HCT116 (cell line): ENCODE measurements around the gene ZNF860. TPM values are rescaled to one million over a fixed set of nuclear protein-coding genes. Genes with fewer than 3 reads are reported as not detected.
A peak's percentile ranks its signal among the peaks of the same experiment; 100 is the strongest.

Experiments
- ATAC-seq: fragments of 200-7000 bp; cut with Tn5 transposase; 2 replicates; pipeline ENCODE4 v1.9.1; 2020; ENCODE audit warnings: mild to moderate bottlenecking, moderate library complexity
- BruUV-seq: library from RNA; stranded (reverse); fragments of 400-500 nt; replicated peaks from 2 replicates; lab custom pipeline; 2021; lab: Mats Ljungman, UMichigan
- CTCF ChIA-PET: fragments of 300-600 bp; sonication (Branson Sonifier 250); formaldehyde crosslinking; loops from one replicate; lab custom pipeline; 2021; ENCODE audit warnings: antibody characterized with exemption; lab: Charles Lee
- POLR2A ChIA-PET: fragments of 300-600, 350-600 bp; sonication (Branson Sonifier 250); formaldehyde crosslinking; loops from one replicate; lab custom pipeline; 2021; ENCODE audit warnings: antibody characterized with exemption; lab: Charles Lee
- RAD21 ChIA-PET, 2 experiments: fragments of 300-600 bp; sonication (Branson Sonifier 250); formaldehyde crosslinking; loops; one replicate each; lab custom pipeline; 2023; ENCODE audit warnings: low total read pairs in 2 of 2; ENCODE audit not compliant: uncharacterized antibody in 2 of 2, unreplicated experiment in 2 of 2, low non-redundant PET in 1 of 2; lab: Charles Lee
- DNase-seq: peaks from one replicate; pipeline ENCODE4 v3.0.0-alpha.2; 2010; ENCODE audit warnings: low read depth, low spot score
- H2AFZ ChIP-seq: fragments of 200-600 bp; shearing (Covaris generic), sonication (generic); 2 replicates; pipeline ENCODE4 v1.6.1; 2017; ENCODE audit warnings: low read depth, mixed run types, mixed read lengths, antibody characterized with exemption, low read length; ENCODE audit not compliant: poor library complexity, severe bottlenecking
- H3K27ac ChIP-seq: 2 replicates; pipeline ENCODE4 v1.5.1; 2012; ENCODE audit warnings: low read depth, low read length
- H3K27me3 ChIP-seq: fragments of 200-600 bp; sonication (generic); 2 replicates; pipeline ENCODE4 v1.6.1; 2016; ENCODE audit warnings: mixed run types, low read length, mixed read lengths; ENCODE audit not compliant: insufficient read depth
- H3K36me3 ChIP-seq, 2 experiments: fragments of 200-500 bp in 1 of 2; fragments of 200-600 bp in 1 of 2; sonication (Bioruptor generic) in 1 of 2; sonication (generic) in 1 of 2; 2 replicates each; pipeline versions ENCODE4 v1.5.1 to v1.6.1; 2014 to 2016; ENCODE audit warnings: low read length in 2 of 2, inconsistent platforms in 1 of 2, mixed read lengths in 1 of 2, mixed run types in 1 of 2; ENCODE audit not compliant: insufficient read depth in 2 of 2, control insufficient read depth in 1 of 2
- H3K4me1 ChIP-seq, 2 experiments: fragments of 200-600 bp in 1 of 2; sonication (generic) in 1 of 2; 2 replicates each; pipeline versions ENCODE4 v1.5.1 to v1.6.1; 2012 to 2017; ENCODE audit warnings: low read length in 2 of 2, inconsistent platforms in 1 of 2, mild to moderate bottlenecking in 1 of 2, mixed read lengths in 1 of 2, mixed run types in 1 of 2, moderate library complexity in 1 of 2; ENCODE audit not compliant: insufficient read depth in 2 of 2, control insufficient read depth in 1 of 2
- H3K4me2 ChIP-seq: fragments of 200-600 bp; sonication (generic); 2 replicates; pipeline ENCODE4 v1.6.1; 2017; ENCODE audit warnings: mixed run types, low read length, mixed read lengths
- H3K4me3 ChIP-seq, 2 experiments: fragments of 200-600 bp in 1 of 2; sonication (generic) in 1 of 2; replicated peaks in 1 of 2; 2 replicates each; pipeline ENCODE4 v1.5.1; 2011 to 2016; ENCODE audit warnings: low read length in 2 of 2, control low read depth in 1 of 2, low read depth in 1 of 2, mild to moderate bottlenecking in 1 of 2, mixed read lengths in 1 of 2, mixed run types in 1 of 2
- H3K79me2 ChIP-seq: fragments of 200-600 bp; sonication (generic); 2 replicates; pipeline ENCODE4 v1.6.1; 2017; ENCODE audit warnings: mild to moderate bottlenecking, mixed run types, low read length, moderate library complexity, mixed read lengths; ENCODE audit not compliant: insufficient read depth
- H3K9ac ChIP-seq: fragments of 200-600 bp; sonication (generic); 2 replicates; pipeline ENCODE4 v1.6.1; 2016; ENCODE audit warnings: low read length, mixed read lengths
- H3K9me2 ChIP-seq: fragments of 200-600 bp; sonication (generic), shearing (Covaris generic); 2 replicates; pipeline ENCODE4 v1.6.1; 2017; ENCODE audit warnings: mixed run types, mild to moderate bottlenecking, moderate library complexity; ENCODE audit not compliant: insufficient read depth
- H3K9me3 ChIP-seq, 2 experiments: fragments of 200-500 bp in 1 of 2; fragments of 200-600 bp in 1 of 2; sonication (Bioruptor generic) in 1 of 2; sonication (generic) in 1 of 2; 2 replicates each; pipeline ENCODE4 v1.6.1; 2014 to 2017; ENCODE audit warnings: low read length in 2 of 2, mixed read lengths in 2 of 2, inconsistent platforms in 1 of 2, low read depth in 1 of 2, mild to moderate bottlenecking in 1 of 2, mixed run types in 1 of 2, moderate library complexity in 1 of 2; ENCODE audit not compliant: control insufficient read depth in 1 of 2, insufficient read depth in 1 of 2
- H4K20me1 ChIP-seq: fragments of 200-600 bp; sonication (generic), shearing (Covaris generic); 2 replicates; pipeline ENCODE4 v1.6.1; 2017; ENCODE audit warnings: mixed run types, mild to moderate bottlenecking, moderate library complexity; ENCODE audit not compliant: insufficient read depth
- CEBPB ChIP-seq: IDR thresholded peaks from 2 replicates; pipeline ENCODE4 v1.6.1; 2012; ENCODE audit warnings: low read depth
- EGR1 ChIP-seq: IDR thresholded peaks from 2 replicates; pipeline ENCODE4 v1.6.1; 2012; ENCODE audit warnings: low read depth
- ELF1 ChIP-seq: IDR thresholded peaks from 2 replicates; pipeline ENCODE4 v1.6.1; 2012; ENCODE audit warnings: low read depth, borderline replicate concordance
- EZH2phosphoT487 ChIP-seq: fragments of 200-600 bp; IDR thresholded peaks from 2 replicates; pipeline ENCODE4 v1.6.1; 2018; ENCODE audit warnings: antibody characterized with exemption, borderline replicate concordance
- FOSL1 ChIP-seq: IDR thresholded peaks from 2 replicates; pipeline ENCODE4 v1.6.1; 2012; ENCODE audit warnings: low read depth
- JUND ChIP-seq: IDR thresholded peaks from 2 replicates; pipeline ENCODE4 v1.6.1; 2012
- MAX ChIP-seq: IDR thresholded peaks from 2 replicates; pipeline ENCODE4 v1.6.1; 2012
- POLR2A ChIP-seq: IDR thresholded peaks from 2 replicates; pipeline ENCODE4 v1.7.0; 2011; ENCODE audit warnings: borderline replicate concordance; ENCODE audit not compliant: insufficient read depth, insufficient read length; ENCODE audit errors: extremely low read depth
- POLR2AphosphoS5 ChIP-seq: IDR thresholded peaks from 2 replicates; pipeline ENCODE4 v1.6.1; 2011; ENCODE audit warnings: mild to moderate bottlenecking, low read depth, low read length, moderate library complexity
- REST ChIP-seq: IDR thresholded peaks from 2 replicates; pipeline ENCODE4 v1.6.1; 2012; ENCODE audit warnings: low read depth
- SIN3A ChIP-seq: IDR thresholded peaks from 2 replicates; pipeline ENCODE4 v1.6.1; 2012; ENCODE audit warnings: low read depth
- SP1 ChIP-seq: IDR thresholded peaks from 2 replicates; pipeline ENCODE4 v1.6.1; 2012; ENCODE audit warnings: low read depth
- YY1 ChIP-seq: IDR thresholded peaks from 2 replicates; pipeline ENCODE4 v1.6.1; 2011; ENCODE audit warnings: low read length, low read depth, moderate library complexity, mild to moderate bottlenecking; ENCODE audit not compliant: insufficient replicate concordance; ENCODE audit errors: extremely low read depth
- ZBTB33 ChIP-seq: IDR thresholded peaks from 2 replicates; pipeline ENCODE4 v1.6.1; 2011; ENCODE audit warnings: mild to moderate bottlenecking, low read length, moderate library complexity; ENCODE audit not compliant: insufficient replicate concordance; ENCODE audit errors: extremely low read depth
- ZFX ChIP-seq: fragments of 450-650 bp; IDR thresholded peaks from 2 replicates; pipeline ENCODE4 v1.6.1; 2017
- ZNF274 ChIP-seq: fragments of 200-500 bp; sonication (Bioruptor generic); IDR thresholded peaks from 2 replicates; pipeline ENCODE4 v1.6.1; 2014; ENCODE audit warnings: mild to moderate bottlenecking, low read depth, low read length, inconsistent platforms
- intact Hi-C: fragments of 100-400 bp; cut with micrococcal nuclease; formaldehyde crosslinking; loops from 2 replicates; pipeline ENCODE4 v1.10.0; 2022
- total RNA-seq: library from RNA; stranded (reverse); gene quantifications from one replicate; pipeline ENCODE4 v1.2.1, GENCODE V29; 2021; ENCODE audit not compliant: unreplicated experiment
- TF ChIP-seq, protein P1 (sequence below): IDR thresholded peaks from 2 replicates; pipeline ENCODE4 v1.6.1; 2012

Gene ZNF860
- total RNA-seq, 1 experiment from 2014 or later: 2.9 TPM

- TF ChIP-seq ZBTB33 (no peak), EZH2phosphoT487 (no peak), MAX (peak; percentile 76), ZFX (peak; percentile 13; the same call in 1 of the 2 replicates), POLR2AphosphoS5 (peak; percentile 47), YY1 (peak; percentile 3)
These were observed at the start of gene ZNF860, which contains the start of gene OSBPL10 (continued) for GRCh38 chr3:31981206-31982181.

DNA sequence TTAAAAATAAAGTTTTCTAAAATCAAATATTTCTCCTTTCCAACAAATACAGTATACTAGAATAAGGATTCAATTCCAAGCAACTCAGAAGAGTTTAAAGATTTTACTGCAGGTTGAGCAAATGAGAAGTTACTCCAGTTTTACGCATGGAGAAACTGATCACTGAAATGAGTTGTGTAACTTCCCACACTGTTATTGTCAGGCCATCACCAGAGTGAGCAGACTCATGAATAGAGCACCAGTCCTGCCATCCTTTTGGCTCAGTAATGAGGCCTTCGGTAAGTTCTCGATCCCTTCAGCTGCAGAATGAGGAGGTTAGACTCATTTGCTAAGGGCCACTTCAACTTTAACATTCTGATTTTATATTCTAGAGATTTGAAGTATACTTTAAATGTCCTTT is 48.6 kb upstream of the ZNF860 start:
- RAD21 ChIA-PET: no interaction called here
- Histone ChIP-seq H2AFZ (no peak overlapping the region), H3K9ac (no peak overlapping the region), H3K9me3 (no peaks in the 10 kb centered on the region), H3K79me2 (peaks cover 7% of the 10 kb centered on the region; the same call in 1 of the 2 replicates), H4K20me1 (0 out of 2 replicates have a peak, but pooled peaks cover 3% of the 10 kb centered on the region), H3K36me3 (no peaks in the 10 kb centered on the region), H3K4me1 (peaks cover 4 to 8% of the 10 kb centered on the region in 2 experiments; a peak in 3 of 4 replicates), H3K4me3 (no peak overlapping the region), H3K27ac (no peak overlapping the region), H3K27me3 (no peaks in the 10 kb centered on the region), H3K9me2 (no peaks in the 10 kb centered on the region), H3K4me2 (no peak overlapping the region)
- POLR2A ChIA-PET: no interaction called here
- CTCF ChIA-PET: no interaction called here
- no peak for DNase-seq
- no TSS peak for BruUV-seq
- intact Hi-C loops: no loop called here
- ATAC-seq: no peak
- TF ChIP-seq MAX: no peak
- TF ChIP-seq POLR2AphosphoS5: no peak
- TF ChIP-seq POLR2A: no peak
- no peak for TF ChIP-seq CEBPB
- TF ChIP-seq REST: no peak
- TF ChIP-seq ZFX: no peak
- no peak for TF ChIP-seq JUND
- TF ChIP-seq ELF1: no peak
- TF ChIP-seq, protein P1, sequence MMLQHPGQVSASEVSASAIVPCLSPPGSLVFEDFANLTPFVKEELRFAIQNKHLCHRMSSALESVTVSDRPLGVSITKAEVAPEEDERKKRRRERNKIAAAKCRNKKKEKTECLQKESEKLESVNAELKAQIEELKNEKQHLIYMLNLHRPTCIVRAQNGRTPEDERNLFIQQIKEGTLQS: no peak
- no peak for TF ChIP-seq EGR1
- TF ChIP-seq SP1: no peak
- no peak for TF ChIP-seq SIN3A
- TF ChIP-seq EZH2phosphoT487: no peak
- TF ChIP-seq FOSL1: no peak
- no peak for TF ChIP-seq ZNF274
